GM12878 (cell line): ENCODE measurements around the gene ZNF331. TPM values are rescaled to one million over a fixed set of nuclear protein-coding genes. Genes with fewer than 3 reads are reported as not detected.
A peak's percentile ranks its signal among the peaks of the same experiment; 100 is the strongest.

ENCODE experiments used
- ATF7 ChIP-seq: fragments of 450-650 bp; IDR thresholded peaks from 2 replicates; pipeline ENCODE4 v1.6.1; 2016; ENCODE audit warnings: low read depth, mild to moderate bottlenecking
- BMI1 ChIP-seq: fragments of 450-650 bp; IDR thresholded peaks from 2 replicates; pipeline ENCODE4 v1.6.1; 2016; ENCODE audit warnings: mild to moderate bottlenecking, moderate library complexity, borderline replicate concordance
- CBFB ChIP-seq: IDR thresholded peaks from 2 replicates; pipeline ENCODE4 v1.6.1; 2016; ENCODE audit warnings: antibody characterized with exemption, low read depth
- CHD2 ChIP-seq: IDR thresholded peaks from 2 replicates; pipeline ENCODE4 v1.6.1; 2011; ENCODE audit warnings: low read depth, low read length, improper control_type of control experiment, borderline replicate concordance
- EZH2 ChIP-seq: IDR thresholded peaks from 2 replicates; pipeline ENCODE4 v1.6.1; 2012; ENCODE audit warnings: low read depth, mild to moderate bottlenecking, control low read depth, inconsistent platforms, low read length, borderline replicate concordance; ENCODE audit not compliant: control insufficient read depth
- FOS ChIP-seq: IDR thresholded peaks from 3 replicates; pipeline ENCODE4 v1.6.1; 2011; ENCODE audit warnings: borderline replicate concordance; ENCODE audit not compliant: insufficient read length; ENCODE audit errors: extremely low read depth
- GATAD2B ChIP-seq: fragments of 450-650 bp; conservative IDR thresholded peaks from 2 replicates; pipeline ENCODE4 v1.6.1; 2017; ENCODE audit warnings: low read depth, mild to moderate bottlenecking, moderate library complexity
- IRF4 ChIP-seq: IDR thresholded peaks from 2 replicates; pipeline ENCODE4 v1.6.1; 2011; ENCODE audit warnings: low read depth, low read length
- KDM1A ChIP-seq: fragments of 200-600 bp; sonication (generic); IDR thresholded peaks from 2 replicates; pipeline ENCODE4 v1.6.1; 2016; ENCODE audit warnings: borderline replicate concordance
- NR2F1 ChIP-seq: fragments of 450-650 bp; conservative IDR thresholded peaks from 2 replicates; pipeline ENCODE4 v1.6.1; 2017; ENCODE audit warnings: mild to moderate bottlenecking
- RELA ChIP-seq: fragments of 450-650 bp; IDR thresholded peaks from 2 replicates; pipeline ENCODE4 v1.8.0; 2014; ENCODE audit warnings: borderline replicate concordance; ENCODE audit not compliant: partially characterized antibody
- RFX5 ChIP-seq: IDR thresholded peaks from 2 replicates; pipeline ENCODE4 v1.6.1; 2011; ENCODE audit warnings: low read depth, low read length, improper control_type of control experiment
- SMC3 ChIP-seq: IDR thresholded peaks from 2 replicates; pipeline ENCODE4 v1.6.1; 2011; ENCODE audit warnings: low read length, improper control_type of control experiment, borderline replicate concordance
- STAT1 ChIP-seq: fragments of 450-650 bp; conservative IDR thresholded peaks from 2 replicates; pipeline ENCODE4 v1.6.1; 2014; ENCODE audit warnings: antibody characterized with exemption, mild to moderate bottlenecking
- TCF12 ChIP-seq: IDR thresholded peaks from 2 replicates; pipeline ENCODE4 v1.6.1; 2011; ENCODE audit warnings: low read depth, mild to moderate bottlenecking, low read length
- ZNF274 ChIP-seq: IDR thresholded peaks from one replicate; pipeline ENCODE4 v1.8.0; 2011; ENCODE audit not compliant: insufficient read length, insufficient read depth
- polyA plus RNA-seq, 11 experiments: library from polyadenylated mRNA; depleted of rRNA in 4 of 11; unstranded in 6 of 11; stranded (reverse) in 5 of 11; fragments of >200 nt; fragmentation: Nextera tagmentation in 4 of 11; fragmentation: Illumina TruSeq in 1 of 11; extraction: Ambion mirVana in 4 of 11; extraction: Trizol in 1 of 11; gene quantifications; 1 replicate in 1 of 11; 2 replicates in 10 of 11; pipeline versions ENCODE4 v1.2.1 to v1.2.3, GENCODE V29; 2011 to 2016; ENCODE audit warnings: inconsistent platforms in 2 of 11, missing spikeins in 2 of 11, low read depth in 1 of 11
- total RNA-seq, 4 experiments: library from RNA; depleted of rRNA in 3 of 4; stranded (reverse); fragments of >200 nt in 3 of 4; fragmentation: Illumina TruSeq in 1 of 4; extraction: Trizol in 1 of 4; gene quantifications; 2 replicates each; pipeline versions ENCODE4 v1.2.1 to v1.2.3, GENCODE V29; 2013 to 2021
- TF ChIP-seq, protein P1 (sequence below): IDR thresholded peaks from 2 replicates; pipeline ENCODE4 v1.6.1; 2011; ENCODE audit warnings: low read depth, mild to moderate bottlenecking, low read length, moderate library complexity, borderline replicate concordance; ENCODE audit errors: extremely low read depth
- TF ChIP-seq, protein P2 (sequence below): fragments of 450-650 bp; IDR thresholded peaks from 2 replicates; pipeline ENCODE4 v1.6.1; 2017; ENCODE audit warnings: mild to moderate bottlenecking, moderate library complexity
- TF ChIP-seq, protein P3 (sequence below): fragments of 450-650 bp; formaldehyde crosslinking; IDR thresholded peaks from 2 replicates; pipeline ENCODE4 v1.5.0; 2022; ENCODE audit warnings: mild to moderate bottlenecking, missing genetic modification characterization
- TF ChIP-seq, protein P4 (sequence below): fragments of 450-650 bp; IDR thresholded peaks from 2 replicates; pipeline ENCODE4 v1.6.1; 2016; ENCODE audit warnings: mild to moderate bottlenecking

ZNF331 gene
- total and polyA plus RNA-seq, 10 of the 15 experiments (the other 5 are each of a cell fraction or from before 2014, with no cell fraction given) = 2.6 to 11.5 (median 5.3) TPM

DNA sequence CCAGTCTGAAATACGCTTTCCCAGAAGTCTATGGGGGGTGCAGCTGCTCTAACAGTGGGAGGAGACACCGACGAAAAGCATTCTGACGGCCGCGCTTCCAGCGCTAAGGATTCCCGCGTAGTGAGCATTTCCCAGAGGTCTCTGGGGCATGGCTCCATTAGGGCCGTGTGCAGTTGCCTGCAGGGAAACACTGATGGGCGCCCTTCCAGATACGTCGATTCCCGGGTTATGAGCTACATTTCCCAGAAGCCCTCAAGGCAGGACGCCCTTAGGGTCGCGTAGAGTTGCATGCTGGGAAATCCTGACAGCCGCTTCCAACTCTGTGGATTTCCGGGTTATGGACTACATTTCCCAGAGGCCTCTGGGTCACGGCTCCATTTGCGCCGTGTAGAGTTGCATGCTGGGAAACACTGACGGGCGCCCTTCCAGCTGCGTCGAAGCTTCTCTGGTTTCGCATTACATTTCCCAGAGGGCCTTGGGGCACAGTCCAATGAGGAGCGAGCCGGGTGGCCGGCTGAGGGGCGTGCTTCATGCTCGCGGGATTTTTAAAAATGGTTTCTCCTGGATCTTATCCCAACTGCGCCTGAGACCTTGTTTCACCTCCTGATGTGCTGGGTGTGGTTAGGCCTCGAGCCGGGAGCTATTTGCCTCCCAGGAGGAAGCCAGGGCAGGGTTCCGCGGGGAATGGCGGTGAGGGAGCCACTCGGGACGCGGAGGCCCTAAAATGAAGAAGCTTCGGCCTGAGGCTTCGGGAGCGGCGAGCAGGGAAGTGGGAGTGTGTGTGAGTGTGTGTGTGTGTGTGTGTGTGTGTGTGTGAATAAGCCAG is 17.2 kb upstream of the ZNF331 start (continued):
- TF ChIP-seq, protein P1, sequence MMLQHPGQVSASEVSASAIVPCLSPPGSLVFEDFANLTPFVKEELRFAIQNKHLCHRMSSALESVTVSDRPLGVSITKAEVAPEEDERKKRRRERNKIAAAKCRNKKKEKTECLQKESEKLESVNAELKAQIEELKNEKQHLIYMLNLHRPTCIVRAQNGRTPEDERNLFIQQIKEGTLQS = peak; percentile 48; the same call in 1 of the 2 replicates
- TF ChIP-seq KDM1A = no peak
- TF ChIP-seq, protein P2, sequence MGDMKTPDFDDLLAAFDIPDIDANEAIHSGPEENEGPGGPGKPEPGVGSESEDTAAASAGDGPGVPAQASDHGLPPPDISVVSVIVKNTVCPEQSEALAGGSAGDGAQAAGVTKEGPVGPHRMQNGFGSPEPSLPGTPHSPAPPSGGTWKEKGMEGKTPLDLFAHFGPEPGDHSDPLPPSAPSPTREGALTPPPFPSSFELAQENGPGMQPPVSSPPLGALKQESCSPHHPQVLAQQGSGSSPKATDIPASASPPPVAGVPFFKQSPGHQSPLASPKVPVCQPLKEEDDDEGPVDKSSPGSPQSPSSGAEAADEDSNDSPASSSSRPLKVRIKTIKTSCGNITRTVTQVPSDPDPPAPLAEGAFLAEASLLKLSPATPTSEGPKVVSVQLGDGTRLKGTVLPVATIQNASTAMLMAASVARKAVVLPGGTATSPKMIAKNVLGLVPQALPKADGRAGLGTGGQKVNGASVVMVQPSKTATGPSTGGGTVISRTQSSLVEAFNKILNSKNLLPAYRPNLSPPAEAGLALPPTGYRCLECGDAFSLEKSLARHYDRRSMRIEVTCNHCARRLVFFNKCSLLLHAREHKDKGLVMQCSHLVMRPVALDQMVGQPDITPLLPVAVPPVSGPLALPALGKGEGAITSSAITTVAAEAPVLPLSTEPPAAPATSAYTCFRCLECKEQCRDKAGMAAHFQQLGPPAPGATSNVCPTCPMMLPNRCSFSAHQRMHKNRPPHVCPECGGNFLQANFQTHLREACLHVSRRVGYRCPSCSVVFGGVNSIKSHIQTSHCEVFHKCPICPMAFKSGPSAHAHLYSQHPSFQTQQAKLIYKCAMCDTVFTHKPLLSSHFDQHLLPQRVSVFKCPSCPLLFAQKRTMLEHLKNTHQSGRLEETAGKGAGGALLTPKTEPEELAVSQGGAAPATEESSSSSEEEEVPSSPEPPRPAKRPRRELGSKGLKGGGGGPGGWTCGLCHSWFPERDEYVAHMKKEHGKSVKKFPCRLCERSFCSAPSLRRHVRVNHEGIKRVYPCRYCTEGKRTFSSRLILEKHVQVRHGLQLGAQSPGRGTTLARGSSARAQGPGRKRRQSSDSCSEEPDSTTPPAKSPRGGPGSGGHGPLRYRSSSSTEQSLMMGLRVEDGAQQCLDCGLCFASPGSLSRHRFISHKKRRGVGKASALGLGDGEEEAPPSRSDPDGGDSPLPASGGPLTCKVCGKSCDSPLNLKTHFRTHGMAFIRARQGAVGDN = peak; percentile 99
- no peak for TF ChIP-seq IRF4
- TF ChIP-seq ATF7 = peak; percentile 64
- no peak for TF ChIP-seq FOS
- TF ChIP-seq, protein P3, sequence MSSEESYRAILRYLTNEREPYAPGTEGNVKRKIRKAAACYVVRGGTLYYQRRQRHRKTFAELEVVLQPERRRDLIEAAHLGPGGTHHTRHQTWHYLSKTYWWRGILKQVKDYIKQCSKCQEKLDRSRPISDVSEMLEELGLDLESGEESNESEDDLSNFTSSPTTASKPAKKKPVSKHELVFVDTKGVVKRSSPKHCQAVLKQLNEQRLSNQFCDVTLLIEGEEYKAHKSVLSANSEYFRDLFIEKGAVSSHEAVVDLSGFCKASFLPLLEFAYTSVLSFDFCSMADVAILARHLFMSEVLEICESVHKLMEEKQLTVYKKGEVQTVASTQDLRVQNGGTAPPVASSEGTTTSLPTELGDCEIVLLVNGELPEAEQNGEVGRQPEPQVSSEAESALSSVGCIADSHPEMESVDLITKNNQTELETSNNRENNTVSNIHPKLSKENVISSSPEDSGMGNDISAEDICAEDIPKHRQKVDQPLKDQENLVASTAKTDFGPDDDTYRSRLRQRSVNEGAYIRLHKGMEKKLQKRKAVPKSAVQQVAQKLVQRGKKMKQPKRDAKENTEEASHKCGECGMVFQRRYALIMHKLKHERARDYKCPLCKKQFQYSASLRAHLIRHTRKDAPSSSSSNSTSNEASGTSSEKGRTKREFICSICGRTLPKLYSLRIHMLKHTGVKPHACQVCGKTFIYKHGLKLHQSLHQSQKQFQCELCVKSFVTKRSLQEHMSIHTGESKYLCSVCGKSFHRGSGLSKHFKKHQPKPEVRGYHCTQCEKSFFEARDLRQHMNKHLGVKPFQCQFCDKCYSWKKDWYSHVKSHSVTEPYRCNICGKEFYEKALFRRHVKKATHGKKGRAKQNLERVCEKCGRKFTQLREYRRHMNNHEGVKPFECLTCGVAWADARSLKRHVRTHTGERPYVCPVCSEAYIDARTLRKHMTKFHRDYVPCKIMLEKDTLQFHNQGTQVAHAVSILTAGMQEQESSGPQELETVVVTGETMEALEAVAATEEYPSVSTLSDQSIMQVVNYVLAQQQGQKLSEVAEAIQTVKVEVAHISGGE = no peak
- TF ChIP-seq, protein P4, sequence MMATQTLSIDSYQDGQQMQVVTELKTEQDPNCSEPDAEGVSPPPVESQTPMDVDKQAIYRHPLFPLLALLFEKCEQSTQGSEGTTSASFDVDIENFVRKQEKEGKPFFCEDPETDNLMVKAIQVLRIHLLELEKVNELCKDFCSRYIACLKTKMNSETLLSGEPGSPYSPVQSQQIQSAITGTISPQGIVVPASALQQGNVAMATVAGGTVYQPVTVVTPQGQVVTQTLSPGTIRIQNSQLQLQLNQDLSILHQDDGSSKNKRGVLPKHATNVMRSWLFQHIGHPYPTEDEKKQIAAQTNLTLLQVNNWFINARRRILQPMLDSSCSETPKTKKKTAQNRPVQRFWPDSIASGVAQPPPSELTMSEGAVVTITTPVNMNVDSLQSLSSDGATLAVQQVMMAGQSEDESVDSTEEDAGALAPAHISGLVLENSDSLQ = peak; percentile 66
- 0 out of 2 replicates have a peak, but pooled peaks have one; percentile 53 for TF ChIP-seq STAT1
- no peak for TF ChIP-seq EZH2
- TF ChIP-seq TCF12 = peak; percentile 53; the same call in 1 of the 2 replicates
- TF ChIP-seq GATAD2B = no peak
- TF ChIP-seq ZNF274 = no peak
- TF ChIP-seq NR2F1 = peak; percentile 43; the same call in 1 of the 2 replicates
- no peak for TF ChIP-seq RELA
- no peak; the same call in 1 of the 2 replicates for TF ChIP-seq CBFB
- no peak for TF ChIP-seq RFX5
- 0 out of 2 replicates have a peak, but pooled peaks have one; percentile 73 for TF ChIP-seq CHD2
- no peak for TF ChIP-seq SMC3
- no peak for TF ChIP-seq BMI1
